Measurements from ENCODE around the gene PSMD13.

Gene PSMD13

GRCh38 chr11:292211-293121 lies 55.7 kb downstream of the PSMD13 start:
- peaks cover 0 to 19% (median 17%) of the 10 kb centered on the region in 4 experiments for H3K4me1 ChIP-seq (ENCODE audit: control extremely low read depth in 1 of 4, control insufficient read depth in 4 of 4, insufficient read depth in 4 of 4, low read length in 3 of 4)
- ChIA-PET POLR2A (no interaction called here), CTCF (interaction anchor here (1.2 to 1.4 kb wide), 2 partner anchors 8 to 10 kb away, joined by 3 read pairs; no protein-coding TSS in a partner anchor)
- DNase-seq: no peak
- H3K36me3 ChIP-seq (ENCODE audit: control insufficient read depth in 4 of 4, insufficient read depth in 4 of 4, low read length in 3 of 4): peaks cover 0 to 20% (median 0%) of the 10 kb centered on the region in 4 experiments
- no peak overlapping the region for H3K4me3 ChIP-seq (ENCODE audit: control insufficient read depth in 1 of 7, extremely low read depth in 1 of 7, insufficient read depth in 4 of 7, low read depth in 2 of 7, low read length in 6 of 7)
- no peak overlapping the region for H3K27ac ChIP-seq (ENCODE audit: insufficient read depth in 1 of 2, low read depth in 1 of 2, low read length in 2 of 2, poor library complexity in 1 of 2, severe bottlenecking in 2 of 2)
- WGBS (ENCODE audit: insufficient coverage): 95% methylated on average over 28 of the region's 29 CpGs
- H3K27me3 ChIP-seq (replicated peaks in 2 of 5; ENCODE audit: control insufficient read depth in 4 of 5, insufficient read depth in 5 of 5, low read length in 4 of 5): peaks cover 0 to 10% (median 9%) of the 10 kb centered on the region in 5 experiments
- no peaks in the 10 kb centered on the region for H3K9me3 ChIP-seq (ENCODE audit: control extremely low read depth in 1 of 5, control insufficient read depth in 4 of 5, insufficient read depth in 2 of 5, low read depth in 1 of 5, low read length in 4 of 5)

- H3K36me3 ChIP-seq (ENCODE audit: control insufficient read depth in 4 of 4, insufficient read depth in 4 of 4, low read length in 3 of 4): peaks cover 0 to 20% (median 0%) of the 10 kb centered on the region in 4 experiments
- POLR2A ChIA-PET: no interaction called here
- CTCF ChIA-PET: interaction anchor here (1.0 to 2.0 kb wide), 4 partner anchors 9 to 13 kb away, joined by 3 to 14 read pairs (median 4); no protein-coding TSS in a partner anchor
- peaks cover 0 to 10% (median under 1%) of the 10 kb centered on the region in 5 experiments for H3K27me3 ChIP-seq (replicated peaks in 2 of 5; ENCODE audit: control insufficient read depth in 4 of 5, insufficient read depth in 5 of 5, low read length in 4 of 5)
- no peak overlapping the region for H3K27ac ChIP-seq (ENCODE audit: insufficient read depth in 1 of 2, low read depth in 1 of 2, low read length in 2 of 2, poor library complexity in 1 of 2, severe bottlenecking in 2 of 2)
- H3K4me3 ChIP-seq (ENCODE audit: control insufficient read depth in 1 of 7, extremely low read depth in 1 of 7, insufficient read depth in 4 of 7, low read depth in 2 of 7, low read length in 6 of 7): no peak overlapping the region
- peaks cover 0 to 13% (median 10%) of the 10 kb centered on the region in 4 experiments for H3K4me1 ChIP-seq (ENCODE audit: control extremely low read depth in 1 of 4, control insufficient read depth in 4 of 4, insufficient read depth in 4 of 4, low read length in 3 of 4)
- no peak for DNase-seq
- H3K9me3 ChIP-seq (ENCODE audit: control extremely low read depth in 1 of 5, control insufficient read depth in 4 of 5, insufficient read depth in 2 of 5, low read depth in 1 of 5, low read length in 4 of 5): no peaks in the 10 kb centered on the region
- WGBS (ENCODE audit: insufficient coverage): 97% methylated on average over 15 of the region's 18 CpGs
Observed at GRCh38 chr11:293271-293851, 56.6 kb downstream of the PSMD13 start.

GRCh38 chr11:293852-294661 lies 57.3 kb downstream of the PSMD13 start:
- Histone ChIP-seq H3K9me3 (ENCODE audit: control extremely low read depth in 1 of 5, control insufficient read depth in 4 of 5, insufficient read depth in 2 of 5, low read depth in 1 of 5, low read length in 4 of 5) (no peaks in the 10 kb centered on the region), H3K36me3 (ENCODE audit: control insufficient read depth in 4 of 4, insufficient read depth in 4 of 4, low read length in 3 of 4) (peaks cover 0 to 20% (median 0%) of the 10 kb centered on the region in 4 experiments), H3K27me3 (replicated peaks in 2 of 5; ENCODE audit: control insufficient read depth in 4 of 5, insufficient read depth in 5 of 5, low read length in 4 of 5) (peaks cover 0 to 15% (median 0%) of the 10 kb centered on the region in 5 experiments), H3K4me3 (ENCODE audit: control insufficient read depth in 1 of 7, extremely low read depth in 1 of 7, insufficient read depth in 4 of 7, low read depth in 2 of 7, low read length in 6 of 7) (no peak overlapping the region), H3K4me1 (ENCODE audit: control extremely low read depth in 1 of 4, control insufficient read depth in 4 of 4, insufficient read depth in 4 of 4, low read length in 3 of 4) (peaks cover 0 to 11% (median 7%) of the 10 kb centered on the region in 4 experiments), H3K27ac (ENCODE audit: insufficient read depth in 1 of 2, low read depth in 1 of 2, low read length in 2 of 2, poor library complexity in 1 of 2, severe bottlenecking in 2 of 2) (no peak overlapping the region)
- 95% methylated on average over 25 of the region's 27 CpGs for WGBS (ENCODE audit: insufficient coverage)
- DNase-seq: no peak
- ChIA-PET CTCF (interaction anchor here (0.8 to 2.0 kb wide), 5 partner anchors 10 to 68 kb away, joined by 3 to 14 read pairs (median 3); no protein-coding TSS in a partner anchor), POLR2A (no interaction called here)

GRCh38 chr11:294780-295179 lies 58.0 kb downstream of the PSMD13 start:
- peaks cover 0 to 6% (median 3%) of the 10 kb centered on the region in 4 experiments for H3K4me1 ChIP-seq (ENCODE audit: control extremely low read depth in 1 of 4, control insufficient read depth in 4 of 4, insufficient read depth in 4 of 4, low read length in 3 of 4)
- no peak for DNase-seq
- WGBS (ENCODE audit: insufficient coverage): 93% methylated on average over 12 of the region's 16 CpGs
- H3K27ac ChIP-seq (ENCODE audit: insufficient read depth in 1 of 2, low read depth in 1 of 2, low read length in 2 of 2, poor library complexity in 1 of 2, severe bottlenecking in 2 of 2): no peak overlapping the region
- H3K9me3 ChIP-seq (ENCODE audit: control extremely low read depth in 1 of 5, control insufficient read depth in 4 of 5, insufficient read depth in 2 of 5, low read depth in 1 of 5, low read length in 4 of 5): no peaks in the 10 kb centered on the region
- CTCF ChIA-PET: interaction anchor here (0.8 to 2.0 kb wide), 3 partner anchors 10 to 67 kb away, joined by 3 to 14 read pairs (median 3); no protein-coding TSS in a partner anchor
- H3K36me3 ChIP-seq (ENCODE audit: control insufficient read depth in 4 of 4, insufficient read depth in 4 of 4, low read length in 3 of 4): peaks cover 0 to 20% (median 0%) of the 10 kb centered on the region in 4 experiments
- H3K27me3 ChIP-seq (replicated peaks in 2 of 5; ENCODE audit: control insufficient read depth in 4 of 5, insufficient read depth in 5 of 5, low read length in 4 of 5): peaks cover 0 to 23% (median 0%) of the 10 kb centered on the region in 5 experiments
- POLR2A ChIA-PET: no interaction called here
- no peak overlapping the region for H3K4me3 ChIP-seq (ENCODE audit: control insufficient read depth in 1 of 7, extremely low read depth in 1 of 7, insufficient read depth in 4 of 7, low read depth in 2 of 7, low read length in 6 of 7)

GRCh38 chr11:295351-296170 lies 58.8 kb downstream of the PSMD13 start:
- Histone ChIP-seq H3K27me3 (replicated peaks in 2 of 5; ENCODE audit: control insufficient read depth in 4 of 5, insufficient read depth in 5 of 5, low read length in 4 of 5) (peaks cover 0 to 30% (median 0%) of the 10 kb centered on the region in 5 experiments), H3K27ac (ENCODE audit: insufficient read depth in 1 of 2, low read depth in 1 of 2, low read length in 2 of 2, poor library complexity in 1 of 2, severe bottlenecking in 2 of 2) (no peak overlapping the region), H3K36me3 (ENCODE audit: control insufficient read depth in 4 of 4, insufficient read depth in 4 of 4, low read length in 3 of 4) (peaks cover 0 to 20% (median 0%) of the 10 kb centered on the region in 4 experiments), H3K4me3 (ENCODE audit: control insufficient read depth in 1 of 7, extremely low read depth in 1 of 7, insufficient read depth in 4 of 7, low read depth in 2 of 7, low read length in 6 of 7) (no peak overlapping the region), H3K9me3 (ENCODE audit: control extremely low read depth in 1 of 5, control insufficient read depth in 4 of 5, insufficient read depth in 2 of 5, low read depth in 1 of 5, low read length in 4 of 5) (no peaks in the 10 kb centered on the region), H3K4me1 (ENCODE audit: control extremely low read depth in 1 of 4, control insufficient read depth in 4 of 4, insufficient read depth in 4 of 4, low read length in 3 of 4) (peaks cover 0 to 7% (median 1%) of the 10 kb centered on the region in 4 experiments)
- ChIA-PET POLR2A (no interaction called here), CTCF (interaction anchor here (0.6 to 2.0 kb wide), 3 partner anchors 9 to 35 kb away, joined by 3 to 14 read pairs (median 3); no protein-coding TSS in a partner anchor)
- 91% methylated on average over 24 of the region's 26 CpGs for WGBS (ENCODE audit: insufficient coverage)
- no peak for DNase-seq

Measured in common myeloid progenitor, CD34-positive (primary cell).